Measurements from ENCODE around the gene PHLDB1. TPM values are rescaled to one million over a fixed set of nuclear protein-coding genes. Genes with fewer than 3 reads are reported as not detected.

The PHLDB1 gene
- total RNA-seq, 1 donor from 2014 or later = 165 TPM

GRCh38 chr11:118663902-118664301, 56.5 kb downstream of the PHLDB1 start:
- H3K36me3 Mint-ChIP-seq (ENCODE audit: unreplicated experiment) = no peaks in the 10 kb centered on the region
- no peaks in the 10 kb centered on the region for H3K9me3 Mint-ChIP-seq (ENCODE audit: unreplicated experiment)
- no peak for DNase-seq (ENCODE audit: extremely low spot score, unreplicated experiment)
- no peak overlapping the region for H3K4me3 Mint-ChIP-seq (ENCODE audit: unreplicated experiment)
- no peak overlapping the region for H3K27ac Mint-ChIP-seq (ENCODE audit: unreplicated experiment)
- peaks cover 3% of the 10 kb centered on the region for H3K27me3 Mint-ChIP-seq (ENCODE audit: unreplicated experiment)
- H3K4me1 Mint-ChIP-seq (ENCODE audit: unreplicated experiment) = peaks cover 12% of the 10 kb centered on the region
- no peak for TF ChIP-seq CTCF (IDR thresholded peaks at IDR 0.05)

- peaks cover 3% of the 10 kb centered on the region for H3K9me3 Mint-ChIP-seq (ENCODE audit: unreplicated experiment)
- H3K27ac Mint-ChIP-seq (ENCODE audit: unreplicated experiment) = no peak overlapping the region
- no peak overlapping the region for H3K4me3 Mint-ChIP-seq (ENCODE audit: unreplicated experiment)
- H3K4me1 Mint-ChIP-seq (ENCODE audit: unreplicated experiment) = peaks cover 3% of the 10 kb centered on the region
- H3K36me3 Mint-ChIP-seq (ENCODE audit: unreplicated experiment) = no peaks in the 10 kb centered on the region
- TF ChIP-seq CTCF (IDR thresholded peaks at IDR 0.05) = no peak
- H3K27me3 Mint-ChIP-seq (ENCODE audit: unreplicated experiment) = peaks cover 21% of the 10 kb centered on the region
- no peak for DNase-seq (ENCODE audit: extremely low spot score, unreplicated experiment)
Measured at GRCh38 chr11:118666371-118666770, 59.0 kb downstream of the PHLDB1 start.

GRCh38 chr11:118670063-118670462, 62.6 kb downstream of the PHLDB1 start:
- peaks cover 6% of the 10 kb centered on the region for H3K9me3 Mint-ChIP-seq (ENCODE audit: unreplicated experiment)
- H3K27me3 Mint-ChIP-seq (ENCODE audit: unreplicated experiment) = peaks cover 37% of the 10 kb centered on the region
- no peak for DNase-seq (ENCODE audit: extremely low spot score, unreplicated experiment)
- no peak overlapping the region for H3K27ac Mint-ChIP-seq (ENCODE audit: unreplicated experiment)
- TF ChIP-seq CTCF (IDR thresholded peaks at IDR 0.05) = no peak
- no peak overlapping the region for H3K4me3 Mint-ChIP-seq (ENCODE audit: unreplicated experiment)
- no peaks in the 10 kb centered on the region for H3K36me3 Mint-ChIP-seq (ENCODE audit: unreplicated experiment)
- no peaks in the 10 kb centered on the region for H3K4me1 Mint-ChIP-seq (ENCODE audit: unreplicated experiment)

- no peak for TF ChIP-seq CTCF (IDR thresholded peaks at IDR 0.05)
- peaks cover 37% of the 10 kb centered on the region for H3K27me3 Mint-ChIP-seq (ENCODE audit: unreplicated experiment)
- no peak overlapping the region for H3K27ac Mint-ChIP-seq (ENCODE audit: unreplicated experiment)
- no peak overlapping the region for H3K4me3 Mint-ChIP-seq (ENCODE audit: unreplicated experiment)
- no peaks in the 10 kb centered on the region for H3K36me3 Mint-ChIP-seq (ENCODE audit: unreplicated experiment)
- H3K9me3 Mint-ChIP-seq (ENCODE audit: unreplicated experiment) = peaks cover 6% of the 10 kb centered on the region
- no peak for DNase-seq (ENCODE audit: extremely low spot score, unreplicated experiment)
- no peaks in the 10 kb centered on the region for H3K4me1 Mint-ChIP-seq (ENCODE audit: unreplicated experiment)
Measured at GRCh38 chr11:118671254-118671653, 63.8 kb downstream of the PHLDB1 start.

GRCh38 chr11:118672846-118673245, 65.4 kb downstream of the PHLDB1 start:
- Mint-ChIP-seq H3K36me3 (ENCODE audit: unreplicated experiment) (no peaks in the 10 kb centered on the region), H3K4me3 (ENCODE audit: unreplicated experiment) (no peak overlapping the region), H3K4me1 (ENCODE audit: unreplicated experiment) (no peaks in the 10 kb centered on the region), H3K27ac (ENCODE audit: unreplicated experiment) (no peak overlapping the region), H3K9me3 (ENCODE audit: unreplicated experiment) (peaks cover 6% of the 10 kb centered on the region), H3K27me3 (ENCODE audit: unreplicated experiment) (peaks cover 37% of the 10 kb centered on the region)
- no peak for DNase-seq (ENCODE audit: extremely low spot score, unreplicated experiment)
- TF ChIP-seq CTCF (IDR thresholded peaks at IDR 0.05) = peak; percentile 16
